ENCODE results near the gene ARAP3.

Gene ARAP3

DNA sequence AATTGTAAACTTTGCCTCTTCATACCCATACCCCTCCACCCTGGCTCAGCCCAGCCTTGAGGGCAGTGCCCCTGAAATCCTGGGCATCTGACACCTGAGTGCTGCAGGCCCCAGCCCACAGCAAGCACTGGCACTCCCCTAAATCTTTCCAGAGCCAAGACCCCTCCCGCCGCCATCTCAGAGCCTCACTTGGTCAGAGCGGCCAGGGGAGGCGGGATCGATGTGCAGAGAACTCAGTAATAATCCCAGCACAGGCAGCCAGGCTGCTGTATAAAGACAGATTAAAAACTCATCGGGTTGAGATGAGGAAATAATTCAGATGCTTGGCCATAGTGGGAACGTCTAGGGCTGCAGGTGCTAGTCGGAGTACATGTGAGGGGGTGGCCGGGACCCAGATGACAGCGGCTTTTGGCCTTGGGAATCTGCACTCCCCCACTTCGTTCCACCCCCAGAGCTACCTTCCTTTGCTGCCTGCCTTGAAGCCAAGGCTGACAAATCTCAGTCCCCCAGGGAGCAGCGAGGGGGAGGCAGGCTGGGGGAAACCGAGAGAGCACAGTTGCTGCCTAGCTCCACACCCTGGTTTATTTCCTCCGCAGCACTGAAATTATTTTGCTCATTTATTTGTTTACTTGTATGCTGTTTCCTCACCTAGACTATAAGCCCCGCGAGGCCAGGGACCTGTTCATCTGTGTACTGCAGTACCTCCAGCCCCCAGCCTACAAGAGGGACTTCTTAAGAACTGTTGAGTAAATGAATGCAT is 19.5 kb upstream of the ARAP3 start:
- DNase-seq: no peak

DNA sequence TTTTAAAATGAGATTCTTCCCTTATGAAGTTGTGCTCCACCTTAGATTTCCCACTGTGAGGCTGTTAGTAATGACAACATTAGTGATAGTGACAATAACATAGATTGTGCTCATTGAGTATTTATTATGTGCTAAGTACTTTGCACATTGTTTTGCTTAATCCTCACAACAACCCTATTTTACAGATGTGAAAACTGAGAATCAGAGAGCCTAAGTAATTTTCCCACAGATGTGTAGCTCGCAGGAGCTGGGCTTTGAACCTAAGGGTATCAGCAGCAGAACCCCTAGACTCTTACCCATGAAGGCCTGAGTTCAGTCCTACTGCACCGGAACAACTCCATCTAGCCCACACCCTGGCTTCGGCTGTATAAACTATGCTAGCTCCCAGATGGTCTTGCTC is 15.6 kb upstream of the ARAP3 start:
- DNase-seq: no peak

DNA sequence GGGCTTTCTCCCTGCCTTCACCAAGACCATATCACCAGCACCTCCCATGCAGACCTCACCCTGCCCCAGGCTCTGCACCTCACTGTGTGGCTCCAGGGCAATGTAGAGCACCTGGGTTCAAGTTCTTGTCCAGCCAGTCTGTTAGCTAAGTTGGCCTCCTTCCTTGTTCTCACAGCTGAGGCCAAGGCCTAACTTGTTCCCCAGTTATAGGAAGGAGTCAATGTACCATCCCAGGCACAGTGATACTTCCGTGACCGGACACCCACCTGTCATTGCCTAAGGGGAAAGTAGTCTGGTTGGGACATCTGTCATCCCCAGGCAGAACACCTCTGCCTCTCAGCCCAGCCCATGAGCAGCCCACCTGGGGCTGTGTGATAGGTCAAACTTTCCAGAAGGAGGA is 14.4 kb upstream of the ARAP3 start:
- no peak for DNase-seq

- no peak for DNase-seq
Measured at GRCh38 chr5:141695627-141696215, 13.7 kb upstream of the ARAP3 start.

GRCh38 chr5:141694479-141694878 is 12.4 kb upstream of the ARAP3 start:
- DNase-seq: no peak

- DNase-seq: peak; percentile 71
Measured at GRCh38 chr5:141692919-141693725, 11.1 kb upstream of the ARAP3 start.

GRCh38 chr5:141692533-141692888 is 10.5 kb upstream of the ARAP3 start:
- no peak for DNase-seq

DNA sequence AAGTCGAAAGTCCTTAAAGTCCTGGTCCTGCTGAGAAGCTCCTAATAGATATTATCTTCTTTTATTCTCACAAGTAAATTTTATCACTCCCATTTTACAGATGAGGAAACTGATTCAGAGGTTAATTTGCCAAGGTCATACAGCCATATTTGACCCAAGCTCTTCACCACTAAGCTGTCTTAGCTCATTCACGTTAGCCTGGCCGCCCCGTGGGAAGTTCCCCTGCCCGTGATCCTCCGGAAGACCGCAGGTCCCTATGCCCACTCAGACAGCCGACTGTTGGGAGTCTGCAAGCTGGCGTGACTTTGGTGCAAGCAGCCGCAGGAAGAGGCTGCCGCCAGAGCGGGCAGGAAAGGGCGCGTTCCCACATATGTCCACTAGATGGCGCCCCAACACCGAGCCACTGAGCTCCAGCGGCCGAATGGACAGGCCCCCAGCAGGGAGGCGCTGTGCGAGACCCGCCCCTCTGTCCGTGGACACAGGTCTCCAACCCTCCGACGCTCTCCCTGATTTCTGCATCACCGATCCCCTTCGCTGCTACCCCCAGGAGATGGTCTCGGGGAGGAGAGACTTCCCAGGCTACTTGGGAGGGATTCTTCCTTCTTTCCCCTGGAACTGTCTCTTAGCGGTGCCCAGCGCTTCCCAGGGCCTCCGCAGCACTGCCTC is 10.0 kb upstream of the ARAP3 start:
- DNase-seq: peak; percentile 88

- DNase-seq: no peak
Measured at GRCh38 chr5:141691286-141691866, 9.3 kb upstream of the ARAP3 start.

DNA sequence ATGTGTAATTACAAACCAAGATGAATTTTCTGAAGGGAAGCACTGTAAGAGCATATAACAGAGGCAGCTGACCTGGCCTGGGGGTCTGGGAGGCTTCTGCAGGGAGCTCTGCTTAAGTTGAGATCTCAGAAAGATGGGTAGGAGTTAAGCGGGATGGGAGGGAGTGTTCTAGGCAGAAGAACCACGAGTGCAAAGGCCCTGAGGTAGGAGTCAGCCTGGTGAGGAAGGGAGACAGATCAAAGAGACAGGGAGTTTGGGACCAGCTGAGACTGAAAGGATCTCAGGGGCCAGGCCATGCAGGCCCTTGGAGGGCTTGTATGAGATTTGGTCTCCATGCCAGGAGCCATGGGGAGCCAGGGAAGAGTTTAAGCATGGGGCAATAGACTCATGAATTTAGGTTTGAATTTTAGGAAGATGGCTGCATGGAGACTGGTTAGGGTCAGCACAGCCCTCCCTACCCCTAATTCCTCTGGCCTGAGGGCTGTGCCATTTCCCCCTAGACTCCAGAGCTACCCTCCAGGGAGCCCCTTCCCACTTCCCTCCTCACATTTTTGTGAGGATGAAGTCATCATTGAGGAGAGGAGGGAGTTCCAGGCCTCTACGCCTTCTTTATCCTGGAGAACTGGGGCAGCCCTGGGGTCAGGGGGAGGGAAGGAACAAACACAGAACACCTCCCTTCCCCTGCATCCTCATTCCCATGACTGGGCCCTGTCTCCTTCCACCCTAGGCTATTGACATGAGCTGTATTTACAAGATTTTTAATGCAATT is 4.8 kb upstream of the ARAP3 start:
- no peak for DNase-seq

DNA sequence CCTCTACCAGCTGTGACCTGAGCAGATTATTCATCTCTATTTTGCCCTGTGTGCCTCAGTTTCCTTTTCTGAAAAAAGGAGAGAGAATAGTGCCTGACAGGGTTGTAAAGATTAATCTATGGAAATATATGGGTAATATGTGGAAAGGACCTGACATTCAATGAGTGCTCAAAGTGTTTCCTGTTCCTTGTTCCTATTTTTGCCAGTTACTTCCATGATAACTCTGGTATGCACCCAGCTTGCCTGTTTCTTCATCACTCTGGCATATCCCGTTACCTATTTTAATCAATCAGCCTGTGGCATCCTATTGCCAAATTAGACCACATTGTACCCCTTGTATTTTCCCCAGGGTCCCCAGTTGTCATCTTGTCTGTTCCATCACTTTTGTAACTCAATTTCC is 3.6 kb upstream of the ARAP3 start:
- DNase-seq: no peak

DNA sequence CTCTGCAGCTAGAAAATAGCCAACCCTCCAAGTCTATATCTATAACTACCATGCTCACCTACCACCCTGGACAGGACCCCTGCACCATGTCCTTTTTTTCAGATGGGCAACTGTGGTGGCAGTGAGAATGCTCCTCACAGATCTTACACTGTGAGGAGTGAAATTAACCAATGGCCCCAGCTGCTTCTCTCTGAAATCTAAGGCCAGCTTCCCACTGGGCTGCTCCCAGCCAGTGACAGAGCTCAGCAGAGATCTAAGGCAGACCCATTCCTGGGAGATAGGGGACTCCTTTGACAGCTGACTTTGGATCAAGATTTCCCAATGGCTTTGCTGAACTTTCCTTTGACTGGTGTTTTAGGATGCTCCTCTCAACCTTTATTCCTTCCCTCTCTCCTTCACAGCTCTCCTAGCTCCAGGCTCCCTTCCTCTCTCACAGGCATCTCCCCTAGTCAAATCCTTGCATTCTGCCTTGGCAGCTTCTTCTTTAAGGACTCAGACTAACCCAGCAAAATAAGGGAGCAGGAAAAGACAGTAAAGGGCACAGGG is 1.6 kb upstream of the ARAP3 start:
- DNase-seq: no peak

DNA sequence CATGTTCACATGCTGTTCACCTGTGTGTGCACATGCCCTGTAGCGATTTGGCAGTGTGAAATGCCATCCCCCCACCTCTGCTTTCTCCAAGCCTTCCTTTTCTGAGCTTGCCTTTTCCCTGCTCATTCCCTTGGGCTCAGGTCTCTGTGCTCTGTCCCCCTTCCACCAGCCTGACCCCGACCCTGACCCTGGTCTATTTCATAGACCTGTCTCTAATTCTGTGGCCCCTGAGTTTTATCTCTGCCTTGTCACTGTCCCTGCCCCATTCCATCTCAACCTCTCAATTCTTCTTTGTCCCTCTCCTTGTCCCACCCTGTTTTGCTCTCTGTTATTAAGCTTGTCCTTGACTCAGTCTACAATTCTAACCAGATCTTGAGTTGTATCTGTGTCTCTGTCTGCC is 735 bp downstream of the ARAP3 start:
- no peak for DNase-seq

GRCh38 chr5:141680751-141681201 is 1.3 kb downstream of the ARAP3 start:
- no peak for DNase-seq

DNA sequence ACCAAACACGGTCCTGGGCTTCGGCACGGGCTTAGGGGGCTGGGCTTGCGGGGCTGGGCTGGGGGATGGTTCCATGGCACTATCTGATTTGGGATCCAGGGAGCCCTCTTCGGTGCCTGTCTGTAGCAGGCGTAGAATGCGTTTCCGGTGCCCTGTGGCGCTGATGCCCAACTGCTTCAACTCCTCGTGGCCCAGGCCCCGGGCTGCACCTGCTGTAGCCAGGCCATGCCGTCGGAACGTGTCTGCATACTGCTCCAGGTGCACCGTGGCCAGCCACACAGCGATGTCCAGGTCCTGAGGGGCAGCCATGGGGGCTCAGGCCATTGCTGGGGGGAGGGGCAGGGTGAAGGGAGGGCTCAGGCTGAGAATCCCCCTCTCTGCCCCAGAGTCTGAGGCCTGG is 1.9 kb downstream of the ARAP3 start:
- no peak for DNase-seq

- peak; percentile 15 for DNase-seq
Measured at GRCh38 chr5:141677415-141677814, 4.6 kb downstream of the ARAP3 start.

- DNase-seq: no peak
Measured at GRCh38 chr5:141675672-141676071, 6.4 kb downstream of the ARAP3 start.

DNA sequence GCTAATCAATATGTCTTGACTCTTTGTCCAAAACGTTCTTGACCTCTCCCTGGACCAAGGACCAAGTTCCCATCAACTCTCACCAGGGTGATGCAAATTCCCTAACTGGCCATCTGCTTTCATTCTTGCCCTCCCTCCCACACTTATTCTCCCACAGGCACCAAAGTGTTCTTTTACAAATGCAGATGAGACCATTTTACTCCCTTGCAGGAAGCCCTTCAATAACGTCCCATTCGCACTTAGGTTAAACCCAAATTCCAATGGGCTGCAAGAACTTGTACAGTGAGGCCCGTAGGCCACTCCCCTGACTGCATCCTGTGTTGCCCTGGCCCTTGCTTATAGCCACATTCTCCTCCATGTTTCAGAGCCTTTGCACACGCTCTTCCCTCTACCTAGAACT is 7.3 kb downstream of the ARAP3 start:
- DNase-seq: no peak

DNA sequence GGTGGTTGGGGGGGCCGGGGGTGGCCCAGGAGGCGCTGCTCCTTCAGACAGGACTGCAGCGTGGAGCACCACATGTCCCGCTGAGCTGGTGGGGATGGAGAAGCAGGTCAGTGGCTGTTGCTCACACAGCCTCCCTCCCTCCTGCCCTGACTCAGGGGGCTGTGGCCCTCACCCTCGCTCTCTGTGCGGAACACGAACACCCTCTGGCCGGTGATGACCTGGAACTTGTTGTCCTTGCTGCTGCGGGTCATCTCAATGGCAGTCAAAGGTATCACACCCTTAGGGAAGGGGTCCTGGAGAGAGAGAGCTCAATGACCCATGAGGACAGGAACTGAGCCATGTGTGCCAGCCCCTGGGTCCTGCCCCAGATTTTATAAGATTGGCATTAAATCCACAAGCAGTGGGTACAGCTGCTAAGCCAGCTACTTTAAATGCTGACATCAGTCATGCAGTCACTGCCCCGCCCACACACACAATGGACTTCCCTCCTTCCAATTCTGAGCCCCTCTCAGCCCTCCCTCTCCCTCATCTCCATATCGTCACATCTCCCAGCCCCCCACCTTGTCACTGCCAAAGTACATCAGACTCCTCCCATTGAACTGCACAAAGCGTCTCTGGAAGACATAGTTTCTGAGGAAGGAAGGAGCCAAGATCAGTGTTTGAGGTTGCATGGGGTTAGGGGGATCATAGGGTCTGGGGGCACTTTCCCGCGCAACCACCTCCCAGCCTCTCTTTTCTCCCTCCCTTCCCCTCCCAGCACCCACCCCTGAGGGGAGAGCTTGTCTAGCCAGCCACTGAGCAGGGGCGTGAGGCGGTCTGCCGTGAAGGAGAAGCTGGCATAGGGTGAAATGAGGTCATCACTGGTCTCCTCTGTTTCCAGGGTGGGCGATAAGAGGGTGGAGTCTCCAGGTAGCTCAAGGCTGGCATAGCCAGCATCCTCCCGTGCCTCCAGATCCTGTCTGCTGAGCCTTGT is 8.9 kb downstream of the ARAP3 start:
- DNase-seq: no peak

DNA sequence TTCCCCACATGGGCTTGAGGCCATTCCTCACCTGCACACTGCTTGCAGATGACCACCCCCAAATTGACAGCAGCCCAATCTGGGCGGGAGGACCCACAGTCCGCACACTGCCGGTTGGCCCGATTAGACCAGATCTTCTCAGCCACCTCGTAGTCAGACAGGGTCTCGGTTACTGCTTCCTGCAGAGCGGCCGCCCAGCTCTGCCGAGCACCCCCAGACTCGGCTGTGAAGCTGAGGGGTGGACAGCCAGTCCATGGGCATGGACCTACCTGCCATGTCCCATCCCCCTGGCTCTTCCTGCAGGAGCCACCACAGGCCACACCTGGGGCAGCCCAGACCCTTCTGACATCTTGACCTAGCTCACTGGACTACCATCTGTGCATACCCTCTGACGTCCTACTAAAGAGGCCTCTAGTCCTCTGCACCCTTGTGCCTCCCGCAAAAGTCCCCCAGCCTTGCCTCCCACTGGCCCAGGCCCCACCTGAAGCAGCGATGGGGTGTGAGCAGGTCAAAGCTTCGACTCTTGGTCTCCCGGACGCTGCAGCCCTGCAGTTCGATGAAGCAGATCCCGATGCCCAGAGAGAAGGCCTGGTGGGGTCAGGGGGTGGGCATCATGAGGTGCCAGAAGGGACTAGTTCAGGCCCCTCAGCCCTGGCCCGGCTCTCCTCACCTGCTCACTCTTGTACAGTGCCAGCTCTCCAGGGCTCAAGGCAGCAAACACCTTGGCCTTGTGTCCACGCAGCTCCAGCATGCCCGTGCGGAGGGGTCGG is 9.8 kb downstream of the ARAP3 start:
- no peak for DNase-seq

All from CD4-positive, alpha-beta T cell treated with Interleukin-10 for 1 hour (primary cell).